Cardiac fibroblast (primary cell): ENCODE measurements around the gene NEDD4.

Experiments
- DNase-seq, 2 donors: peaks; one replicate each; pipeline versions ENCODE4 v3.0.0 to v3.0.0-alpha.2; 2010; ENCODE audit warnings: low read depth in 2 of 2
- H3K4me3 ChIP-seq, 2 donors: replicated peaks in 1 of 2; 1 replicate in 1 of 2; 2 replicates in 1 of 2; pipeline ENCODE4 v1.5.1; 2011; ENCODE audit warnings: low read depth in 2 of 2, low read length in 2 of 2, mild to moderate bottlenecking in 2 of 2, moderate library complexity in 1 of 2
- TF ChIP-seq, protein P1 (sequence below): IDR thresholded peaks from one replicate; pipeline ENCODE4 v1.5.1; 2011; ENCODE audit warnings: low read depth, mild to moderate bottlenecking, low read length, inconsistent platforms

Gene NEDD4

DNA sequence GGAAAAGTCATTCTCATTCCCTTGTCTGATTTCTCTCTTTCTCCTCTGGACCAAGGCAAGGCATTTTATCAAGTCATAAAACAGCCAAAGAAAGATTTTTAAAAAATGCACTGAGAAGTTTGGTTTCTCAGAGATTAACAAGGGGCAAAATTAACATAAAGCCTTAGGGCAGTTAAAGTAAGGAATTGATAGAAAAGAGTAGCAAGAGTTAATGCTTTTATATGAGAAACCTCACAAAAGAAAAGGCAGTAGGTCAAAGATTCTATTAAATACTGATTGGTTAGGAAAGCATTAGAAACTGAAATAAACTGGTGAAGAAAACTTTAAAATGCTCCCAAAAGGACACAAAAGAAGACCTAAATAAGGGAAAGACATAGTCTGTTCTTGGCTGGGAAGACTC, 129.5 kb downstream of the NEDD4 start:
- TF ChIP-seq, protein P1, sequence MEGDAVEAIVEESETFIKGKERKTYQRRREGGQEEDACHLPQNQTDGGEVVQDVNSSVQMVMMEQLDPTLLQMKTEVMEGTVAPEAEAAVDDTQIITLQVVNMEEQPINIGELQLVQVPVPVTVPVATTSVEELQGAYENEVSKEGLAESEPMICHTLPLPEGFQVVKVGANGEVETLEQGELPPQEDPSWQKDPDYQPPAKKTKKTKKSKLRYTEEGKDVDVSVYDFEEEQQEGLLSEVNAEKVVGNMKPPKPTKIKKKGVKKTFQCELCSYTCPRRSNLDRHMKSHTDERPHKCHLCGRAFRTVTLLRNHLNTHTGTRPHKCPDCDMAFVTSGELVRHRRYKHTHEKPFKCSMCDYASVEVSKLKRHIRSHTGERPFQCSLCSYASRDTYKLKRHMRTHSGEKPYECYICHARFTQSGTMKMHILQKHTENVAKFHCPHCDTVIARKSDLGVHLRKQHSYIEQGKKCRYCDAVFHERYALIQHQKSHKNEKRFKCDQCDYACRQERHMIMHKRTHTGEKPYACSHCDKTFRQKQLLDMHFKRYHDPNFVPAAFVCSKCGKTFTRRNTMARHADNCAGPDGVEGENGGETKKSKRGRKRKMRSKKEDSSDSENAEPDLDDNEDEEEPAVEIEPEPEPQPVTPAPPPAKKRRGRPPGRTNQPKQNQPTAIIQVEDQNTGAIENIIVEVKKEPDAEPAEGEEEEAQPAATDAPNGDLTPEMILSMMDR: no peak
- DNase-seq: no peak
- H3K4me3 ChIP-seq: no peak overlapping the region

DNA sequence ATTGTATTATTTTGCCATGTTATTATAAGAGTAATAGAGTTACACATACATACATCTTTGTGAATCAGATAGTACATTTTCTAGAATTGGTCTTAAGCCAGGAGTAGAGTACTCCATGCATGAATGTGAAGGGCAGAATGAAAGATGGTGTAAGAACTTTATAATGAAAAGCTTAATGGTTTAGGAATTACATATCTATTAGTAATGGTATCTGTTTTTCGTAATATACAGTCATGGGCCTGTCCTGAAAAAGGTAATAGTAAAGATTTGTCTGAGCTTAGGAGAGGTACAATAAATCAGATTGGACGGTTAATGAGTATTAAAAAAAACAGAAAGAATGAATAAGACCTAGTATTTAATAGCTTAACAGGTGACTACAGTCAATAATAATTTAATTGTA, 132.3 kb downstream of the NEDD4 start:
- TF ChIP-seq, protein P1: no peak
- DNase-seq: no peak
- no peak overlapping the region for H3K4me3 ChIP-seq

DNA sequence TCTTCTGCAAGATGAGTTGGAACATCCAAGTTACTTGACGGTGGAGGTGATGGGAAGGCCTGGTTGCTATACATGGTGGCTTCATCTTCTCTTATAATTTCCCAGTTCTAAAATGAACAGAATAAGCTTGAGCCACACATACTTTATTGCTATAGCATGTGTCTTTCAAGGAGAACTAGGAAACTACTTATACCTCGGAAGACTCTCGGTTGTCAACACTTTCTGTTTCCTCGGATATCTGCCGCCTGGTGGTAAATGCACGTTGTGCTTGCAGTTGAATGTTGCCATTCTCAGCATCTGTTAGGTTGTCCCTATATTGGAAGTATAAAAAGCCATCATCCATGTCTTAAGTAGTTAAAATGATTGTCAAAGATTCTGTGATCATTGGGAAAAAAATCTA, 132.9 kb downstream of the NEDD4 start:
- no peak overlapping the region for H3K4me3 ChIP-seq
- DNase-seq: no peak
- TF ChIP-seq, protein P1: no peak

DNA sequence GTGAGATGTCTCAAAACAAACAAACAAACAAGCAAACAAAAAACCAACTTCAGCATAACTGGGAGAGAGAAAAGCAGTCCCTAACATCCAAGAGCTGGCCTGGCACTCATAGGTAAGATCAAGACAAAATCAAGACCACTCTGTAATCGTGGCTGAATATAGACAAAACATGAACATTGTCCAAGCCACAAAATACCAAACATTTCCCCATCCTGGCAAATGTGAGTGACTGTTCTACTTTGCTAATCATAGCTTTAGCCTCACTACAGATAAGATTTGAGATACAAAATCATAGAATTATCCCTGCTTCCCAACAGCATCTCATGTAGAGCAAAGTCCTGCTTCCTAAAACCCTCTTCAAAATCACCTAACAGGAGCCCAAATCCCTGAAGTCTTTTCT, 133.7 kb downstream of the NEDD4 start:
- no peak overlapping the region for H3K4me3 ChIP-seq
- TF ChIP-seq, protein P1: no peak
- DNase-seq: no peak

DNA sequence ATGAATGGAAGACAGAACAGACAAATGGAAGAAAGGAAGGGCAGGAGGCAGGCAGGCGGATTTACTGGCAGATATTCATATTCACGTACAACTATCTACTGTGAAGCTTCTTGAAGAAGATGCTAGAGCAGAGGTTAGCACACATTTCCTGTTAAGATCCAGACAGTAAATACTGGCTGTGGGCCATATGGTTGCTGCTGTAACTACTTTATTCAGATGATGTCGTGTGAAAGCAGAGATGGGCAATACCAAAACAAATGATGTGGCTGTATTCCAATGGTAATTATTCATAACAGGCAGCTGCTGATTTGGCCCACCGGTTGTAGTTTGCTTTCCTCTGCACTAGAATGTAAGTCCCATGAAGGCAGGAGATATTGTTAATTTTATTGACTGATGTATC, 134.8 kb downstream of the NEDD4 start:
- DNase-seq: peak; percentile 37 to 52
- no peak overlapping the region for H3K4me3 ChIP-seq
- TF ChIP-seq, protein P1: no peak

DNA sequence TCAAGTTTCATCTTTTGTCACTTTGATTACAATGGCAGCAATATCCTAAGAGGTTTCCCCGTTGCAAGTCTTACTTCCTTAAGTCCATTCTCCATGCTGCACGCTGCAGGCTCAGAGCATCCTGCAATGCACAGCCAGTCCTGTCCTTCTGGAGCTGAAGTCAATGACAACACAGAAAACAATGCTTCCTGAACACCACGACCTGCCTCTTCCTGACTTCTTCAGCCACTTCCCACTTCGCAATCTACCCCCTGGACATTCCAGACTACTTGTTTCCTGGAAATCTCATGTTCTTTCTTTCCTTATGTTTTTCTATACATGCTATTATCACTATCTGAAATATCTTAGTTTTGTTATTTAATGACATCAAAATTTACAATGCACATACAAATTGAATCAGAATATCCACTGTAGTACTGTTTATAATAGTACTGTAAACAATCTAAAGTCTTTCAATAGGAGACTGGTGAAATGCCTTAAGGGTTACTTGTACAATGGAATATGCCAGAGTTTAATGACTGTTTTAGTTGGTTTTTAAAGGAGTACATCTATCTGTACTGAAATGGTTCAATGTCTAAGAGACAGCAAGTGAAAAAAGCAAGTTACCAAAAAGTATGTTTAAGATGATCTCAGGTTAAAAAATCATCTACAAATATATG, 136.8 kb downstream of the NEDD4 start:
- H3K4me3 ChIP-seq: no peak overlapping the region
- DNase-seq: peak; percentile 42 to 54
- TF ChIP-seq, protein P1: no peak

DNA sequence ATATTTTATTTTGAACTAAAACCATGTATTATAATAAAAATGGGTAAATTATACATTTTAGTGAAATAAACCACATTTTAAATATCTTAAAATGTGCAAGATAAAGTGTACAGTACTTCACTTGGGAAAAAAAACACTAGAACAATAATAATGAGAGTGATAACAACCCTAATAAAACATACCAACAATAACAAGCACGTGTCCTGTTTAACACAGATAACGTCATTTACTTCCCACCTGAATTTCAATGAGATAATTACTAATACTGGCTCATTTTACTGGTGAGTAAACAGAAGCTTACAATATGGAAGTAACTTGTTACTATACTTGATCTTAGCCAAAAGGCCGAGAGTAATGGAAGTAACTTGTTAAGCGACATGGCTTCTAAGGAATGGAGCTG, 140.3 kb downstream of the NEDD4 start:
- no peak for DNase-seq
- TF ChIP-seq, protein P1: no peak
- no peak overlapping the region for H3K4me3 ChIP-seq
